GM15510 (cell line): Measurements from ENCODE around the gene RAET1G.

Experiments used
- POLR2A ChIP-seq: IDR thresholded peaks from 3 replicates; pipeline ENCODE4 v1.6.1; 2011; ENCODE audit warnings: borderline replicate concordance; ENCODE audit not compliant: insufficient read length; ENCODE audit errors: extremely low read depth

RAET1G gene

DNA sequence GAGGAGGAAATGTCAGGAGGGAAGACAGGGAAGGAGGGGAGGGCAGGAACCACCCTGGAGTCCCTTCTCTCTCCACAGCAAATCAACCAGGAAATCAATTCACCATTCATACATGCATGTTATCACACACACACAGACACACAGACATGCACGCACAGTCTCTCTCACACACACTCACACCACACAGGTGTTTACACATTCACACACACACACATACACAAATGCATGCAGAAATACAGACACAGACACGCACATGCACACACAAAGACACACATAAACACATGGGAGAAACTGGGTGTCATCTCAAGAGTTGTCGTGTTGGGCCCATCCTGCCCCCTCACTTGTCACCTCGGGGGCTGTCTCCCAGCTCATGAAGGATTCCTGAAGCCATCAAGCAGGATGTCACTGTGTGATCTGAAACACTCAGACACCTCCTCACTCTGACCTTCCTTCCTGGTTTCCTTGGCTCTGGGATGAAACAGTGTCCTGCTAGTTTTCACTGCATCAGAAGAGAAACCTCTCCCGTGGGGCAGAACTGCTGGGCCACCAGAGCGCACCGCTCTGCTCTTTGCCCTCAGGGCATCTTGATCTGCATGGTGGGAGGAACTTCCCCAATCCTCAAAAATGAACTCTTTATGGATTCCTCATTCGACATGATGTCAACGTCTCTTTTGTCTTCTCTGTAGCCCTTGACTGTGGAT is 9.2 kb downstream of the RAET1G start:
- TF ChIP-seq POLR2A: no peak

DNA sequence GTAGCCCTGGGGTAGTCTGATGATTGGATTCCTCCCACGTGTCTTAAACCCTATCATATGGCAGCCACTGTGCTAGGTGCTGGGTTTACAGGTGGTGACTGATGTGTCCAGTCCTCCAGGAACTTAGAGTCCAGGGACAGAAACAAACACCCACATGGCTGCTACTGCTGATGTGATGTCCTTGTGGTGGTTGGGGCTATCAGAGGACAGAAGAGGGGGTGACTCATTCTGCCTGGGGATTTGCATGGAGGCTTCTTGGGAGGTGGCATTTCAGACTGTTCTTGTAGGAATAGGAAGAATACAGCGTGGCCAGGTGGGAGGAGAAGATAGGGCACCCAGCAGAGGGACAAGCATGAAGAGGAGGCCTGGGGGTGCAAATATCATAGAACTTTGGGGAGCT is 9.8 kb downstream of the RAET1G start:
- TF ChIP-seq POLR2A: no peak

DNA sequence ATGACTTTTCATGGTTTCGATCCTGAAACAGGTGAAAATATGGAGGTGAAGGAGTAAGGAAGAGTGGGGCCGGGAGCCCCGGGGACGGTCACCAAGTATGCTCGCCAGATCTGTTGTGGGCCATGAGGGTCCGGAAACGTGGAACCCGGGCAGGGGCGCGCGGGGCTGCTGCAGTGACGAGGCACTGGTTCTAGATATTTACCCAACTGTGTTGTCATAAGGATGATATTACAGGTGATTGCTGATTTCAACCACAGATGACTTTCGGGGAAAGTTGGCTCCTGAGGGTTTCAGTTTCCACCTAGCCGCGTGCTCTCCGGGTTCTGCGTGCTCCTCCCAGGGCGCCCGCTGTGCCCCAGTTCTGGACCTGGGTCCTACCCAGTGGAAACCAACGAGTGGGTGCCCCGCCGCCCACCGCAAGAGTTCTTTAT is 12.2 kb downstream of the RAET1G start:
- TF ChIP-seq POLR2A: no peak

DNA sequence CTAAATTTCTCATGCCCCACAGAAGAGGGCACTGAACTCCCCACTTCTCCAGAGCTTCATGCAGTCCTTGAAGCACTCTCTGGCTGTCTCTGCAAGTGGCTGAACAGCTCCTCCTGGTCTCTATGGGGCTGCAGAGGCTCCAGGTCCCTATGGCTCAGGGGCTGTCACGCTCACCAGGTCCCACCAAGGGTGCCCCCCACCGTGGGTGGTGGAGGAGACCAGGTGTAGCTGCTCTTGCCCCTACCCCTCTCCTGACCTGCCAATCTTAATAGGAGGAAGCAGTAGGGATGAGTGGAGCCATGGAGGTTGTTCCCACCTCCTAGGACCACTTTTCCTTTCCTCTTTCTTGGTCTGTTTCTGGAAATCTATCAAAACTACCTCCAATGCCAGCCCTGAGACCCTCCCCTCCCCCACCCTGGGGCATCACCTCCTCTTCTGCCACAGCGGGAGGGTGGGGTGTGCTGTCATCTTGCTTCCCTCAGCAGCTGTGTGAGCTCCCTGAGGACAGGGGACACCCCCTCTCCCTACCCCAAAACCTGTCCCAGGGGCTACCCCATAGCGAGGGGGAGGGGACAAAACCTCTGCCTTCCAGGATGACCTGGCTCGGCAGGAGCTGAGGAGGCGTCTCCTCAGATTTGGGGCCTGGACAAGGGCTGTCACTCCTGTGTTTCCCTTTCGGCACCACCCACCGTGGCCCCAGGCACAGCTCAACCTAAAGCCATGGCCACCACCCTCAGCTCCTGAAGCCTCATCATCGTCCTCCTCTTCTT is 13.0 kb downstream of the RAET1G start:
- TF ChIP-seq POLR2A: no peak

DNA sequence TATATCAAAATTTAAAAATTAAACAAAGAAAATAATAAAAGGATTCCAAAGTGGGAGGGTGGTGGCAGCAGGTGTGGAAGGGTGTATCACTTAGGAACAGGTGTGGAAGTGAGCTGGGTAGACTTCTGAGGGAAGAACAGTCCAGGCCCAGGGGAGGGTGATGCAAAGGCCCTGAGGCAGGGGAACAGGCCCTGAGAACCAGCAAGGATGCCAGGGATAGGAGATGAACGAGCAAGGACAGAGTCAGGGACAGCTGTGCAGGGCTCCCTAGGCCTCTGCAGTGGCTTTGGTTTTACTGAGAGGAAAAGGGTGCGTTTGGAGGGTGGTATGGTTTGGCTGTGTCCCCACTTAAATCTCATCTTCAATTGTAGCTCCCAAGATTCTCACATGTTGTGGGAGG is 15.6 kb downstream of the RAET1G start:
- no peak for TF ChIP-seq POLR2A

DNA sequence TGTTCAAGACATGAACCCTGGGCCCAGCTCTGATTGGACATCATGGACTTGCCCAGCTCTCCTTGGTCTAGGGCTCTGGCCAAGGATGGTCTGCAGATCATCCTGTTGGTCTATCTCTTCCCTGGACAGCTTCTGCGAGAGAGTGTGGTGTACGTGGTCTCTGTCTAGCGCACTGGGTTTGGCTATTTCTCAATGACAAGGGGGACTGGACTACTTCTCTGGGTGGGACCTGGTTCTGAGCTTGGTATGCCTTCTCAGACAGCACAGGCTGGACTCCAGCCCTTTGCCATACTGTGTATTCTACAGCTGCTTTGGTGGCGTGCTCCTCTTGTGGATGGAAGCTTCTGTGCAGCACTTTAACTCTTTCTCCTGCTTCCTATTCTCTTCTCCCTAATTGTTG is 16.5 kb downstream of the RAET1G start:
- TF ChIP-seq POLR2A: no peak

DNA sequence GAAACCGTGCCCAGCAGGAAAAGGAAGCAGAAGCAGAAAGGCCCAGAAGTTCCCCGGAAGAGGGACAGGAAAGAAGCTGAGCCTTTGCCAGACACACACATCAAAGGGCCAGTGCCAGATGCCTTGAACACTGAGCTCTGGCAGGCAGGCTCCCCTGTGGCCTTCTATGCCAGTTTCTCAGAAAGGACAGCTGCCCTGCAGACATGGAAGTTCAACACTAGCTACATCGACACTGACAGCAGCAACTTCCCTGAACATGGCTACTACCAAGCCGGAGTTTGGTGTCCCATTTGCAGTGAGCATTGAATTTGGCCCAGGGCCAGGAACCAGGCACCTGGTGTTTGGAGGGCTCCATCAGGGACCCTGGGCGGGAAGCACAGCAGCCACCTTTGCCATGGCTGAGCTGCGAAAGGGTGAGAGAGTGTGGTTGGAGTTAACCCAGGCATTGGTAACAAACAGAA is 17.0 kb downstream of the RAET1G start:
- TF ChIP-seq POLR2A: no peak

DNA sequence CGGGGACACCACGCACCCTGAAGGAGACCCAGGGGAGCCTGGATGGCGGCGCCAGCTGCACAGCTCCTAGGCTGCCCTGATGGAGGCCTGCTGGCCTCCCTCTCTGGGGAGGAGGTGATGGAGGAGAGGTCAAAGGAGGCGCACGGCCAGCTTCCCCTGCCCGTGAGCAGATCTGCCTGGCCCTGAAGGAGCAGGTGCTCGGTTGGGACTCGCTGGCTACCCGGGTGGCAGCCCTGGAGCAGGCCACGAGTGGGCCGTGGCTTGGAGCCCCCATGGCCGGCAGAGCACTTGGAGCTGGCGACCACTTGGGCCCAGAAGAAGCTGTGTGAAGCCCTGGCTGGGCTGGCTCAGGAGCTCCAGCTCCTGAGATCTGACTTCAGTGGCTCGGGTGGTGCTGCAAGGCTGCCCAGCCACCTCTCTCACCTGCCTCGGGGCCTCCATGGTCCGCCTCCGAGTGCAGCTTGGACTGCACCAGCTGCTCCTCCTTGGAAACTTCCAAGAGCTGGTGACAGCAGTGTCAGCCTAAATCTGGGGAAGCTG is 17.5 kb downstream of the RAET1G start:
- no peak for TF ChIP-seq POLR2A

DNA sequence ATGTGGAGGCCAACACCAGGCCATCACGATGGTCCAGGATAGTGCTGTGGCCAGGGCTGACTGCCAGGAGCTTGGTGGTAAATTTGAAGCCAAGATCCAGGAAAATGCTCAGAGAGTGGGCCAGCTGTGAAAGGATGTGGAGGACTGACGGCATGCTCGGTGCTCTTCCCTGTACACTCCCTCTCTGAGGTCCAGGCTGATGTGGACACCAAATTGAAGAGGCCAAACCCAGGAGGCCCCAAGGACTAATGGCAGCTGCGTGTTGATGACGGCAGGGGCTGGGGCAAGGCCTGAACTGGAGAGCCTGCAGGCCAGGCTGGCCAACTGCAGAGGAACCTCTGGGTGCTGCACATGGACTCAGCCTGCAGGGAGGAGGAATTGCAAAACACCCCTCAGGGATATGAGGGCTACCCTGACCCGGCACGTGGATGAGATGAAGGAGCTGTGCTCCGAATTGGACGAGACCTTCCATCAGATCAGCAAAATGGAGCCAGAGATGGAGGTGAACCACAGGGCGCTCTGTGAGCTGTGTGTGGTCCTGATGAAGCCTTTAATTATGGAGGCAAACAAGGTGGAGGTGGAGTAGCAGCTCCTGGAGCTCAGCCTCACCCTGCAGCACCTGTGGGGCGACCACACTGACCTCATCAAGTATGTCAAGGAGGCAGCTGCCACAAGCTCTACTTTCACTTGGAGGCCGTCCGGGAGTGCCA is 18.1 kb downstream of the RAET1G start:
- TF ChIP-seq POLR2A: no peak

DNA sequence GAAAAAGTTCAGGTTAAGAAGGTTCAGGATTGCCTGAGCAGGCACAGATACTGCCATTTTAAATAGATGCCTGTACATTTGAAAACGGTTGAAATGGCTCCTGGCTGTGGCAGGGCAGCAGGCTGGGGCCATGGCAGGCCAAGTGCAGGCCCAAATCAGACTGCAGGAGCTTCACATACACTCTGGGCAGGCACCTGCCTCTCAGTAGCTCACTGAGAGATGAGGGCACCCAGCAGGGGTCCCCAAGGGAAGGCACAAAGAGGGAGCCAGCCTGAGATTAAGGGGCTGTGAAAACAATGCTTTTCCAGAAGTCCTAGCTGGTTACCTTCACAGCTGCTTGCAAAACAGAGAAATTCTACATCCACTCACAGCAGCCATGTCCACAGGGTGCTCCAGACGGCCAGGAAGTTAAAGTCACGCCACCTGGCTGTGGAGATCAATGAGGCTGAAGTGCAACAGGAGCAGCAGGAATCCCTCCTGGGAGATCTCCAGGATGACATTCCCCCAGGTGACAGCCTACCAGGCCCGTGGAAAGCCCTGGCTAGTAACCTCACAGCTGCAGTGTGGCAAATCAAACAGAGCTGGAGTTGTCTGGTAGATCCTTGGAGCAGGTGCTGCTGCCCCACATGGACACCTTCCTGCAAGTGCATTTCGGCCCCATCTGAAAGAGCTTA is 18.8 kb downstream of the RAET1G start:
- TF ChIP-seq POLR2A: no peak

DNA sequence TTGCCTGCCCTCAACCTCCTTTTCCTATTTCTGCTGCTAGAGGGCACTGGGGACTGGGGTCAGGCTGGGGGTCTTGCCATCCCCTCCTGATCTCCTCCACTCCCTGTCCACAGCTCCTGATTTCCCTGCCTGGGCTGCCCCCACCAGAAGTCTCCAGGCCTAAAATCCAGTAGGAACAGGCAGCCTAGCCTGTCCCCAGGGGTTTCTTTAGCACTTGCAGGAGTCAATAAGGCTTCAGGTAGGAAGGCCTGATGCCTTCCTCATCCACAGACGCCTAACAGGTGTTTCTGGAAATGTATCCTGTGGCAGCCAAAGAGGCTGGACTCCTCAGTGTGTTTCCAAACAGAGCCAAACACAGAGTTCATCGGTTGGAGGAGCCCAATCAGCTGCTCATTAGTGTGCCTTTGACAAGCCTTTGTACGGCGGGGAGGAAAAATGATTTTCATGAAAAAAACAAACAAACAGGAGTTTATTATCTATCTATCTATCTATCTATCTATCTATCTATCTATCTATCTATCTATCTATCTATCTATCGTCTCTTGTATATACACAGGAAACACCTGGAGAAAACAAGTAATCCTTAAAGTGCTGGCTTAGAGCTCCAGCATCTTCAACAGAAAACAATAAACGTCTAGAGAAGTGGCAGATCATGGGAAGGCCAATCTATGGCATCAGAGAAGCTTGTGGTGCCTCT is 21.3 kb downstream of the RAET1G start:
- TF ChIP-seq POLR2A: no peak

DNA sequence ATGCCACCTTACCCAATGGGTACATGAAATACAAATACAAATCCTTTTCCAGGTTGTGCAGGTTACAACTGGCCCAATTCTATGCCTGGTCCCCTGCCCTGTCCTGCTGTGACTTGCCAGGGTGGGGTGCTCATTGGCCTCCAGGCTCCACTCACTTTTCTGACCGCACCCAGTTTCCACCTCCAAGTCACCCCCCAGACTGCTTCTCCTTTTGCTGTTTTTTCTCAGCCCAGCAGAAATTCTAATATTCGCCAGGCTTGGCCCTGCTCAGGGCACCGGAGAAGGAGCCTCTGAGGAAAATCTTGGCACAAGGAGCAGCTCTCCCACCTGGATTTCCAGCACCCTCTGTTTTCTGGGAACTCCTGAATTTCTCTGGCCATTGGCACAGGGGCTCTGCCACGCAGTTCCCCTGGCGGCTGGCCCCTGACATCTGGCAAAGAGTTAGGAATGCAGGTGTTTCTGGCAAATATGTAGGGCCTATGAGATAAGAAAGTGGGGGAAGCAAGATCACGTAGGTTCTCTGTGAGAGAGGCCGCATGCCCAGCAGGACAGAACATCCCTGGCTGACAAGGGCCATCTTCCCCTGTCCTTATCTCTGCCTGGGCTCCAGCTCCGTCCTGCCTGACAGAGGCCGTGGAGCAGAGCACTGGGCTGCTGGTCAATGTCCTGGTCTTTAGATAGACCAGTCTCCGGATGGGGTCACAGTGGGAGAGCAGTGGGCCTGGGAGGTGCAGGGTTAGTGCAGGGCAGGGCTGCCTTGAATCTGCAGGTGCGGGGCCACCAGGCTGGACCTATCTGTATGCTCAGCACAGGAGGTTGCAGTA is 22.1 kb downstream of the RAET1G start:
- no peak for TF ChIP-seq POLR2A

DNA sequence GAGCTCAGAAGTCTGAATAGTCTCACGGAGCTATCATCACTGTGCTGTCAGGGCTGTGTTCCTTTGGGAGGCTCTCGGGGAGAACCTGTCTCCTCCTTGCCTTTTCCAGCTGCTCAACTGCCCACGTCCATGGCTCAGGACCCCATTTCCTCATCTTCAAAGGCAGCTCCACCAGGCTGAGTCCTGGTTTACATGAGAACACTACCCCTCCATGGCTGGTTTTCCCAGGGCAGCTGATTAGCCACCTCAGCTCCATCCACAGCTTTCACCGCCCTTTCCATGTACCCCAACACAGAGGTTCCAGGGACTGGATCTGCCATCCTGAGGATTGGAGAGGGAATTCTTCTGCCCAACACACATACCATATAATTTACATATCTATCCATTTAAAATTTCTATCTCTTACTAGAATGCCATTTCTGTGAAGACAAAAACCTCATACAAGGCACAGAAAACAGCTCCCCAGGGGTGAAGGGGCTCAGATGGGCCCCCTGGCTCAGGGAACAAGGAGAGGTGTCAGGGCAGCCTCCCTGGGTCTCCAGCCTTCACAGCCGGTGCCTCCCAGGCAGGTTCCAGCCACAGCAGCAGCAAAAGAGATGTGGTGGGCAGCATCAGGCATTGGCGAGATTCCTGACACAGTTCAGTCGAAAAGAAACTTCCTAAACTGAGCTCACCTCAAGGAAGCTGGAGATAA is 22.8 kb downstream of the RAET1G start:
- TF ChIP-seq POLR2A: no peak
